Large intestine (tissue), 3 donors: ENCODE results near the gene TRPV3. TPM values are rescaled to one million over a fixed set of nuclear protein-coding genes. Genes with fewer than 3 reads are reported as not detected.
"Not testable (repeated sequence)": the region's sequence is repeated elsewhere in the genome, so short reads cannot be mapped to it uniquely, and the experiment has no call there.

Experiments used
- DNase-seq, 2 donors: peaks; one replicate each; pipeline versions ENCODE4 v3.0.0 to v3.0.0-alpha.2; 2013
- H3K27ac ChIP-seq: one replicate; pipeline ENCODE4 v1.5.1; 2013; ENCODE audit warnings: low read length
- H3K27me3 ChIP-seq: 2 replicates; pipeline ENCODE4 v1.6.1; 2013; ENCODE audit warnings: low read length; ENCODE audit not compliant: control insufficient read depth, insufficient read depth
- H3K36me3 ChIP-seq: 2 replicates; pipeline ENCODE4 v1.6.1; 2013; ENCODE audit warnings: low read length; ENCODE audit not compliant: control insufficient read depth, insufficient read depth
- H3K4me1 ChIP-seq: one replicate; pipeline ENCODE4 v1.6.1; 2013; ENCODE audit warnings: low read length; ENCODE audit not compliant: control insufficient read depth, insufficient read depth
- H3K4me3 ChIP-seq: one replicate; pipeline ENCODE4 v1.5.1; 2013; ENCODE audit warnings: low read length
- H3K9me3 ChIP-seq: one replicate; pipeline ENCODE4 v1.6.1; 2013; ENCODE audit warnings: mild to moderate bottlenecking, low read depth, low read length, moderate library complexity; ENCODE audit not compliant: control insufficient read depth
- WGBS: methylation state at CpG from one replicate; pipeline ENCODE4 v1.1.5; 2013; ENCODE audit warnings: low lambda C conversion rate; ENCODE audit not compliant: insufficient coverage; 5-methylcytosine and 5-hydroxymethylcytosine counted together
- polyA plus RNA-seq: library from polyadenylated mRNA; unstranded; fragments of 120-200 nt; gene quantifications from one replicate; pipeline ENCODE4 v1.2.1, GENCODE V29; 2013

TRPV3 gene
- polyA plus RNA-seq, 1 donor: 15.0 TPM

DNA sequence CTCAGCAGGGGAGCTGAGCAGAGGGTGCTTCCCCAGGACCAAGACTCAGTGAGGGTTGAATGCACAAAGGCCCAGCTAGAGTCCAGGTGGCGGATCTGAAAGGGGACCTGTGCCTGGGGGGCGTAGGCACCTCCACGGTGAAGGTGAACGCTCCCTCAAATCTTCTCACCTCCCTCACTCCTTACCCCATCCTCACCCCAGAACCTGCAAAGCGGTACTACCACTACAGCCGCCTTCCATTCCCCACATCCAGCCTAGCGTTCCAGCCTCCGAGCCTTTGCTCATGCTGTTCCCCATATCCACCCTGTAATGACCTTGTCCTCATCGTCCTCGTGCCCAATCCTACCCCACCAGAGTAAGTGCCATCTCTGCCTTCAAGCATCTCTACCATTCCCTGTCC lies 30.6 kb downstream of the TRPV3 start:
- no peaks in the 10 kb centered on the region for H3K9me3 ChIP-seq
- H3K27ac ChIP-seq: no peak overlapping the region
- peaks cover 34% of the 10 kb centered on the region for H3K4me1 ChIP-seq
- H3K27me3 ChIP-seq: no peaks in the 10 kb centered on the region
- peaks cover 20% of the 10 kb centered on the region for H3K36me3 ChIP-seq
- no peak overlapping the region for H3K4me3 ChIP-seq
- WGBS: 100% methylated on average over 2 of the region's 10 CpGs
- DNase-seq: no peak

DNA sequence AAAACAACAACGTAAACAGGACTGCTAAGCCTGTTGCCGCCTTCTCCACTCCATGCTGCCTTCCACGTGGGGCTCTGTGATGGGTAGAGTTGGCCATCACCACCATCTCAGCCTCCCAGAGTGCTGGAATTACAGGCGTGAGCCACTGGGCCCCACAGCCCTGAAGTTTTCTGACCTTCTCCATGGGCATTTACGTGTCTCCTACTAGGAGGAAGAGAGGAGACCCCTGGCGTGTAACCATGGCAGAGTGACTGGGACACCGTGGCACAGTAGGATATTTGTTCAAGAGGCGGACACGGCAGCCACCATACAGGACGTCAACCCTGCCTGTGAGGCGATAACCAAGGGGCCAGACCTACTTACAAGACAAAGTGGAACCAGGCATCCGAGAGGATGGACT lies 31.1 kb downstream of the TRPV3 start:
- DNase-seq: no peak
- no peaks in the 10 kb centered on the region for H3K9me3 ChIP-seq
- no peak overlapping the region for H3K27ac ChIP-seq
- peaks cover 20% of the 10 kb centered on the region for H3K36me3 ChIP-seq
- no peak overlapping the region for H3K4me3 ChIP-seq
- peaks cover 31% of the 10 kb centered on the region for H3K4me1 ChIP-seq
- 100% methylated on average over 1 of the region's 12 CpGs for WGBS
- H3K27me3 ChIP-seq: no peaks in the 10 kb centered on the region

DNA sequence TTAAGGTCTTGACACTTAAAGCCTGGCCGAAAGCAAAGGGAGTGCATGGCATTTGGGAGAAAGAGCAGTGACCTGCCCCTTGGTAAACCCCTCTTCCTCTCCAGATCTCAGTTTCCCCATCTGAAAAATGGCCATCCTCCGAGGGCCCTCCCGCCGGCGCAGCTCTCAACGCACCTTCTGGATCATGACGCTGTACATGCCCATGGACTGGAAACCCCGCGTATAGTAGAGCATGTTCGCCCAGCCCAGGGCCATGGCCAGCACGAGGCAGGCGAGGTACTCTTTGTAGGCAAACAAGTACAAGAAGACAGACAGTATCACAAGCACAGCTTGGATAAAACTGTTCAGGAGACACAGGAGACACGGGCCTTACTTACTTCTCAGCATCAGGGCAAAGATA lies 33.6 kb downstream of the TRPV3 start:
- Histone ChIP-seq H3K27me3 (no peaks in the 10 kb centered on the region), H3K4me1 (peaks cover 8% of the 10 kb centered on the region), H3K9me3 (no peaks in the 10 kb centered on the region), H3K27ac (no peak overlapping the region), H3K4me3 (no peak overlapping the region), H3K36me3 (peaks cover 27% of the 10 kb centered on the region)
- no peak for DNase-seq
- WGBS: no CpG with 5 or more reads among the region's 13 CpGs

DNA sequence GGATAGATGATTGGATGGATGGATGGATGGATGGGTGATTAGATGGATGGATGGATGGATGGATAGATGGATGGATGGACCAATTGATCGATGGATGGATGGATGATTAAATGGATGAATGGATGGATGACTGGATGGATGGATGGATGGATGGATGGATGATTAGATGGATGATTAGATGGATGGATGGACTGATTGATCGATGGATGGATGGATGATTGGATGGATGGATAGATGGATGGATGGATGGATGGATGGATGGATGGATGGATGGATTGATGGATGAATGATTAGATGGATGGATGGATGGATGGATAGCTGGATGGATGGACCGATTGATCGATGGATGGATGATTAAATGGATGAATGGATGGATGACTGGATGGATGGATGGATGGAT lies 38.1 kb downstream of the TRPV3 start:
- H3K4me1 ChIP-seq, H3K27me3 ChIP-seq, DNase-seq, H3K4me3 ChIP-seq, H3K9me3 ChIP-seq, H3K27ac ChIP-seq: not testable (repeated sequence)
- 95% methylated on average over 4 of the region's 4 CpGs for WGBS
- peaks cover 20% of the 10 kb centered on the region for H3K36me3 ChIP-seq

DNA sequence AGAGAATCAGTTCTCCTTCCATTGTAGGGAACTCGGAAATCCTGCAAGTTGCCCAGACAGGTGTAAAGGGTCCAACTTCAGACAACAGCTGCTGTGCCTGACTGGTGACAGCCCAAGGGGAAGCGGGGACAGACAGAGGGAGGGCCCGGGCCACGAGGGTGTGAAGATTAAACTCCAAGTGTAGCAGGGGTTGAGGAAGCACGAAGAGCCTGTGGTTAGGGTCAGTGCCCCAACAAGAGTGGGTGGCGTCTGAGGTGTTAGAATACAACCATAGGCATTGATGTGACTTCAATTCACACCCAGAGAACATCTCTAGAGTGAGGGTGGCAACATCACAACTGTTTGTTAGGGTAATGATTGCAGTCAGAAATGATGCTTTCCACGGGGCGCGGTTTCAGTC lies 42.7 kb downstream of the TRPV3 start:
- no CpG with 5 or more reads among the region's 9 CpGs for WGBS

DNA sequence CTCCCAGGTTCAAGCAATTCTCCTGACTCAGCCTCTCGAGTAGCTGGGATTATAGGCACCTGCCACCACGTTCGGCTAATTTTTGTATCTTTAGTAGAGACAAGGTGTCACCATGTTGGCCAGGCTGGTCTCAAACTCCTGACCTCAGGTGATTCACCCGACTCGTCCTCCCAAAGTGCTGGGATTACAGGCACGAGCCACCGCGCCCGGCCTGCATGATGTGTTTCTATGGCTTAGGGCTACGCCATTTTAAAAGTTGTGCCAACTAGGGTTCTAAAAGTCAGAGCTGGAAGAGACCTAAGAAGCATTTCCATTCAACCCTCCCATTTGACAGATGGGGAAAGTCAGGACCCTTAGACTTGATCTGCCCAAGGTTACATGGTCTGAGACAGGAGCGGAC lies 43.4 kb downstream of the TRPV3 start:
- no CpG with 5 or more reads among the region's 11 CpGs for WGBS

More for the DNA sequence above, 42.7 kb downstream of the TRPV3 start:
- H3K9me3 ChIP-seq: no peaks in the 10 kb centered on the region
- H3K27ac ChIP-seq: no peak overlapping the region
- no peaks in the 10 kb centered on the region for H3K27me3 ChIP-seq
- DNase-seq: no peak
- no peak overlapping the region for H3K4me3 ChIP-seq
- no peaks in the 10 kb centered on the region for H3K4me1 ChIP-seq
- H3K36me3 ChIP-seq: peaks cover 23% of the 10 kb centered on the region

DNA sequence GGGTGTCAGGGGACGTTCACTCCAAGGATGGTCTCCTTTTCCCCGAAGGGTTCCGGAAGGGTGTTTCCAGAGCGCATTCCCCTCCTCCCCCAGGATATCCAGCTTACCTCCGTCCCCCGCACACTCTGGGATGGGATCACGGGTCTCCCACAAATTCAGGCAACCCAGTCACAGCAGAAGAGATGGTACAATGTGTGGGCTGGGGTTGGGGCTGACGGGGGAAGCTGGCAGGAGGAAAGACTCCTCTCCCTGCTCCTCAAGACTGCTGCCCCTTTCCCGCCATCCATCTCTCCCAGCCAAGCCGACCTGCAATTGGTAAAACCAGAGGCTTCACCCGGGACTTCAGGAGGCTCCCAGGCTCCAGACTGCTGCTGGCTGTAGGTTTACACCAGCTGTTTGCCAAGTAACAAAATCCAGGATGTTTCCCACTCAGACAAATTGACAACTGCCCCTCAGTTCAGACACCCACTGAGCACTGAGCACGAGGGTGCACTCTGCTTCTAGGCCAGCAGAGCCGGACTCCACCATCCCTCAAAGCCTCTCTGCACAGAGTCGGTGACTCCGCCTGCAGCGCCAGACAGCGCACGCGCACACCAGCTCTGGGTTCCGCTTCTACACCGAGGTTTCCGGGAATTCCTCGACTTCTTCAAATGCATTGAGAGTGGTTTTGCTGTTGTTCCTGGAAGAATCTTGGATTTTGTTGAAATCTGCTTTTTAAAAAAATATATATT lies 44.1 kb downstream of the TRPV3 start:
- no peak for DNase-seq
- H3K4me1 ChIP-seq: no peaks in the 10 kb centered on the region
- 93% methylated on average over 5 of the region's 23 CpGs for WGBS

More for the DNA sequence above, 43.4 kb downstream of the TRPV3 start:
- not testable (repeated sequence) for H3K27me3 ChIP-seq, H3K27ac ChIP-seq, DNase-seq, H3K9me3 ChIP-seq, H3K4me3 ChIP-seq, H3K4me1 ChIP-seq
- peaks cover 22% of the 10 kb centered on the region for H3K36me3 ChIP-seq

DNA sequence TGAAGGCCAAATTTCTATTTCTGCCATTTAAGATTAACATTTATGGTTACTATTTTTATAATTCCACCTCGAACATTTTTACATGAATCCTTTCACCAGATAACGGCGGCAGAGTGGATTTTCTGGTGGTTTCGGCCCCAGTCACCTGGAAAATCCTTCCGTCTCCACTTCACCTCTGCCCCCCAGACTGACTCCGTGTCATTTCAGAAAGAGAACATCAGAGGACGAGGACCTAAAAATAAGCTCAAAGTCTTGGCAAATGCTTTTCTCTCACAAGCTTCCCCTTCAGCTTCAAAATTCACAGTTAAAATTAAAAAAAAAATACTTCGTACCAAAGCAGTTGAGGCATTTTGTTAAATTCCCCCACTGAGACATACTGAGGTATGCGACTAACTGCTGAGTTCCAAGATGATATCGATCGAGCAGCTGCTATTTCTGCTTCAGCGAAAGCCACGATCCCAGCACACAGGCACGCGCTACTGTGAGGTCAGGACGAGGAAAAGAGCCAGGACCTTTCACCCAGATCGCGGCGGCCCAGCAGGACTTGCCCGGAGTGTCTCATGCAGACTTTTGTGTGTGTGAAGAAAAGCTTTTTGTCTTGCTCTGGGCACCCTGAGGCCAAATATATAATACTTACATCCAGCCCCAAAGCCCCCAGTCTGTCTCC lies 45.0 kb downstream of the TRPV3 start:
- no peak for DNase-seq
- Histone ChIP-seq H3K27me3 (no peaks in the 10 kb centered on the region), H3K9me3 (no peaks in the 10 kb centered on the region), H3K4me1 (no peaks in the 10 kb centered on the region), H3K36me3 (peaks cover 13% of the 10 kb centered on the region), H3K4me3 (no peak overlapping the region), H3K27ac (no peak overlapping the region)
- 87% methylated on average over 7 of the region's 20 CpGs for WGBS

More for the DNA sequence above, 44.1 kb downstream of the TRPV3 start:
- no peak overlapping the region for H3K27ac ChIP-seq
- peaks cover 18% of the 10 kb centered on the region for H3K36me3 ChIP-seq
- no peaks in the 10 kb centered on the region for H3K27me3 ChIP-seq
- no peaks in the 10 kb centered on the region for H3K9me3 ChIP-seq
- no peak overlapping the region for H3K4me3 ChIP-seq

DNA sequence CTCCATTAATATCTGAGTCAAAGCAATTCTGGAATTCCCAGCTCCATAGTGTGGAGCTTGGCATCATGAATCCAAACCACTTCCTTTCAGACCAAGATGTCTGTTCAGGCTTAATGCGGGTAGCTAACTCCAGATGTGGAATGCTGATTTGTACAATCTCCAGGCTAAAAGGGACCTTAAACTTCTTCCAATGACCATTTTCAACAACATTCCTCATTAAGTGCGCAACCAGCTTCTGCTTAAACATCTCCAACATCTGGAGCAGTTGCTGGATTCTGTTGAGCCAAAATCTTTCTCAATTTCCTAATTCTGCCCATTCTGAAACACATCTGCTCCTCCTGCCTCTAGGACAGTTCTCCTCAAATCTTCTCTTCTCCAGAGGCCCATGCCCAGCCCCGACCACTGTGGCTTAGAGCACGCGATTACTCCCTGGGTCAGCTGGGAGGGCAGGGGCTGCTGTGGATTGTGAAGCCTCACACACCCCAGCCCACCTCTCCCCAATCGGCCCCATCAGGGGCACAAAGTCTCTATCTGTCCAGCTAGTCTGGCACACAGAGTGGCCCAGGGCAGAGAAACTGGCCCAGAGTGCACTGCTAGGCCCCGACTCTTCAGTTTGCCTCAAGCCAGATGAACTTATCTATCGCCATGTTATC lies 45.6 kb downstream of the TRPV3 start:
- Histone ChIP-seq H3K27ac (no peak overlapping the region), H3K9me3 (no peaks in the 10 kb centered on the region), H3K36me3 (peaks cover 13% of the 10 kb centered on the region), H3K4me1 (no peaks in the 10 kb centered on the region), H3K4me3 (no peak overlapping the region), H3K27me3 (no peaks in the 10 kb centered on the region)
- WGBS: 86% methylated on average over 1 of the region's 8 CpGs
- DNase-seq: no peak

DNA sequence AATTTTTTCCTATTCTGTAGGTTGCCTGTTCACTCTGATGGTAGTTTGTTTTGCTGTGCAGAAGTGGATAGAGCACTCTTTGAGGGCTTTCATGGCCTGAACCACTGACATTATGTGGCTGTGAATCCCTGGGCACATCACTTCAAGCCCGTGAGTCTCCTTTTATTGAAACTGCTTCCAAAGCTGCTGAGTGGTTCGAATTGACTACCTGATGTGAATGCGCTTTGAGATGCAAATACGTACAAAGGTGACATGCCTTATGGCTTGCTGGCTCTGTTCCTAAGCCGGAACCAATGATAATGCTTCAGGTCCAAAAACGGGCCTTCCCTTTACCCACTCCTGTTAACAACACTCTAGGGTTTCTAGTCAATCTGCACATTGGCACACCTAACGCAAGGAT lies 47.5 kb downstream of the TRPV3 start:
- Histone ChIP-seq H3K4me1 (no peaks in the 10 kb centered on the region), H3K9me3 (no peaks in the 10 kb centered on the region), H3K27me3 (no peaks in the 10 kb centered on the region), H3K36me3 (peaks cover 13% of the 10 kb centered on the region), H3K4me3 (no peak overlapping the region), H3K27ac (no peak overlapping the region)
- WGBS: no CpG with 5 or more reads among the region's 7 CpGs
- no peak for DNase-seq
